ENCODE results near the gene NBPF19.
"Not testable (repeated sequence)": the region's sequence is repeated elsewhere in the genome, so short reads cannot be mapped to it uniquely, and the experiment has no call there.

Gene NBPF19, protein sequence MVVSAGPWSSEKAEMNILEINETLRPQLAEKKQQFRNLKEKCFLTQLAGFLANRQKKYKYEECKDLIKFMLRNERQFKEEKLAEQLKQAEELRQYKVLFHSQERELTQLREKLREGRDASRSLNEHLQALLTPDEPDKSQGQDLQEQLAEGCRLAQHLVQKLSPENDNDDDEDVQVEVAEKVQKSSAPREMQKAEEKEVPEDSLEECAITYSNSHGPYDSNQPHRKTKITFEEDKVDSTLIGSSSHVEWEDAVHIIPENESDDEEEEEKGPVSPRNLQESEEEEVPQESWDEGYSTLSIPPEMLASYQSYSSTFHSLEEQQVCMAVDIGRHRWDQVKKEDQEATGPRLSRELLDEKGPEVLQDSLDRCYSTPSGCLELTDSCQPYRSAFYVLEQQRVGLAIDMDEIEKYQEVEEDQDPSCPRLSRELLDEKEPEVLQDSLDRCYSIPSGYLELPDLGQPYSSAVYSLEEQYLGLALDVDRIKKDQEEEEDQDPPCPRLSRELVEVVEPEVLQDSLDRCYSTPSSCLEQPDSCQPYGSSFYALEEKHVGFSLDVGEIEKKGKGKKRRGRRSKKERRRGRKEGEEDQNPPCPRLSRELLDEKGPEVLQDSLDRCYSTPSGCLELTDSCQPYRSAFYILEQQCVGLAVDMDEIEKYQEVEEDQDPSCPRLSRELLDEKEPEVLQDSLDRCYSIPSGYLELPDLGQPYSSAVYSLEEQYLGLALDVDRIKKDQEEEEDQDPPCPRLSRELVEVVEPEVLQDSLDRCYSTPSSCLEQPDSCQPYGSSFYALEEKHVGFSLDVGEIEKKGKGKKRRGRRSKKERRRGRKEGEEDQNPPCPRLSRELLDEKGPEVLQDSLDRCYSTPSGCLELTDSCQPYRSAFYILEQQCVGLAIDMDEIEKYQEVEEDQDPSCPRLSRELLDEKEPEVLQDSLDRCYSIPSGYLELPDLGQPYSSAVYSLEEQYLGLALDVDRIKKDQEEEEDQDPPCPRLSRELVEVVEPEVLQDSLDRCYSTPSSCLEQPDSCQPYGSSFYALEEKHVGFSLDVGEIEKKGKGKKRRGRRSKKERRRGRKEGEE (N-terminal part only)

DNA sequence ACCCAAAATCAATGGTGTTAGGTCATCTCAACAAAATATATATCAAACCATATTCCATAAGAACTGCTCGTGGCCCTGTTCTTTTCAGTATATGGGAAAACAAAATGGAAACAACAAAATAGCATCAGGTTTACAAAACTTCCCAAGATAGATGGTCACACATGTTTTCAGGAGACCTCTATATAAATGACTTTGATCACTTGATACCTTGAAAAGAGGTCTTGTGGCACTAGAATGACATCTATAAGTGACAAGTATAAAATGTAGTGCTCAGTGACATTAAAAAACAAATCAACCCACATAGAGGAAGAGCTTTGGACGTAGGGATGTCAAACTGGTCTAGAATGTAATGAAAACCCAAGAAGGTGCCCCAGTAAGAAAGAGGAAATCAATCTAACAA, at the start of gene NBPF19:
NBPF19 (plus strand) TSS at position 301 of the 400 bp plus-strand sequence. CDS start 888 bp downstream, outside the sequence.
- H3K27me3 ChIP-seq (ENCODE audit: control insufficient read depth, insufficient read depth, low read length); H3K27ac ChIP-seq (ENCODE audit: low read depth, low read length); H3K4me1 ChIP-seq (ENCODE audit: control insufficient read depth, insufficient read depth, low read length); H3K36me3 ChIP-seq (ENCODE audit: control insufficient read depth, insufficient read depth, low read length); H3K4me3 ChIP-seq (ENCODE audit: low read depth, low read length); H3K9me3 ChIP-seq (ENCODE audit: control insufficient read depth, insufficient read depth, low read length); H3K9ac ChIP-seq (ENCODE audit: low read depth, low read length): not testable (repeated sequence)

DNA sequence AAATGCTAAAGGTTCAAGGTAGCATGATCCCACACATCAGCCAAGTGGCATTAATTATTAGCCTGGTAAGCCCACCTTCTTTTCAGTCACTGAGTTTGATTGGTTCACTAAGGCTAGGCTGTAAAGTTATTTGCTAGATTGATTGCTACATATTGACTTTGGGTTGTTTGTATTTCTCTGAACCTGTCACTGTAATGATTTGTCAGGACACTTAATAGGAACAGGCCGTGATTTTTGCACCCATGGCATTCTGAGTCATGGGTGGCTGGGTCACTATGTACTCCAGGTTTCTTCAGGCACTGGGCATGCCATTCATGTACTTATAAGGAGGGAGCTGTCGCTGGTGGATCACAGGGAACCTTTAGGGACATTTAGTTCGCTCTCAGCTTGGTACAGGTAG, 46.5 kb upstream of the NBPF19 start:
- not testable (repeated sequence) for H3K4me1 ChIP-seq (ENCODE audit: control insufficient read depth, insufficient read depth, low read length); H3K9ac ChIP-seq (ENCODE audit: low read depth, low read length); H3K36me3 ChIP-seq (ENCODE audit: control insufficient read depth, insufficient read depth, low read length); H3K9me3 ChIP-seq (ENCODE audit: control insufficient read depth, insufficient read depth, low read length); H3K27ac ChIP-seq (ENCODE audit: low read depth, low read length); H3K27me3 ChIP-seq (ENCODE audit: control insufficient read depth, insufficient read depth, low read length); H3K4me3 ChIP-seq (ENCODE audit: low read depth, low read length)

DNA sequence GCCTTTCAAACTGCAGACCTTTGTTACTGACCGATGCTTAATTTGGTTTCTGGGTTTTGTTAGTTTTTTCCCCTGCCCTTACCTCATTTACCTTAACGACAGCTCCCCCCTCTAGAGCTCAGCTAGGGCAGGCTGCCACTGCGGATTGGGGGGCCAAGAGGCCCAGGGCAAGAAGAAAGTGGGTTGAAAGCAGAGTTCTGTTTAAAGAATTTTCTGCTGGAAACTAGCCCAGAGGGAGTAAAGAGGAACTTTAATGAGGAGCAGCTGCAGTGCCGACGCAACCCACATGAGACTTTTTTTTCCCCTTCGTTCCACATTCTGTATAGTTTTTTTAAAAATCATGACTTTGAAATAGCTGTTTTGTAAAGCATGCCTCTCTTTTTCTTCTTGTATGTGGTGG, 29.4 kb upstream of the NBPF19 start:
- not testable (repeated sequence) for H3K36me3 ChIP-seq (ENCODE audit: control insufficient read depth, insufficient read depth, low read length); H3K27me3 ChIP-seq (ENCODE audit: control insufficient read depth, insufficient read depth, low read length); H3K4me1 ChIP-seq (ENCODE audit: control insufficient read depth, insufficient read depth, low read length); H3K27ac ChIP-seq (ENCODE audit: low read depth, low read length); H3K4me3 ChIP-seq (ENCODE audit: low read depth, low read length); H3K9ac ChIP-seq (ENCODE audit: low read depth, low read length); H3K9me3 ChIP-seq (ENCODE audit: control insufficient read depth, insufficient read depth, low read length)

DNA sequence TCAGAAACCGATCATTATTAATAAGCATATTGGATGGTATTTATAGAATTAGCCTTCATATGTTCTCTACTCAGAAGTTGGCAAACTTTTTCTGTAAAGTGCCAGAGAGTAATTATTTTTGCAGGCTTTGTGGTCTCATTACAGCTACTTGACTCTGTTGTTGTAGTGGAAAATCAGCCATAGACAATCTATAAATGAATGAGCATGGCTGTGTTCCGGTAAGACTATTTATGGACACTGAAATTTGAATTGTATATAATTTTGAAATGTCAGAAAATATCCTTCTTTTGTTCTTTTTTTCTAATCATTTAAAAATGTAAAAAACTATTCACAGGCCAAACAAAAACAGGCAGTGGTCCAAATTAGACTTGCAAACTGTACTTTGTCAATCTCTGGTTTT, 22.6 kb upstream of the NBPF19 start:
- H3K36me3 ChIP-seq (ENCODE audit: control insufficient read depth, insufficient read depth, low read length); H3K27me3 ChIP-seq (ENCODE audit: control insufficient read depth, insufficient read depth, low read length); H3K9ac ChIP-seq (ENCODE audit: low read depth, low read length): not testable (repeated sequence)

DNA sequence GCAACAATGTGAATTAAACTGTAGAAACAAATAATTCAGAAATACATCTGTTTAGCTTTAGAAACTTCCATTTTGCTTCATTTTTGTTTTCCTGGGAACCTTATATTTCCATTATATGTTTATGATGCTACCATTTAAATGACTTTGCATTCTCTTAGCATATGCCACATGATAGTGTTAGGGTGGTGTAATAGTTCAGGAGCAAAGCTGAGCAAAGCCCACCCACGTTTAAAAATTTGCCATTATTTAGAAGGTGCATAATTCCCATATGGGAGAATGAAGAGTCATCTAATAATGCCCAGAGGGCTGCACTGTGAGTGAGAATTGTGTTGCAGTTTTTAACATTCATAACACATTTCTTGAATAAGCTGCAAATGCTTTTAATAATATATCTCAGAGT, 22.2 kb upstream of the NBPF19 start:
- H3K4me1 ChIP-seq (ENCODE audit: control insufficient read depth, insufficient read depth, low read length); H3K27me3 ChIP-seq (ENCODE audit: control insufficient read depth, insufficient read depth, low read length): not testable (repeated sequence)

More for the DNA sequence above, 22.6 kb upstream of the NBPF19 start:
- H3K4me1 ChIP-seq (ENCODE audit: control insufficient read depth, insufficient read depth, low read length); H3K9me3 ChIP-seq (ENCODE audit: control insufficient read depth, insufficient read depth, low read length); H3K27ac ChIP-seq (ENCODE audit: low read depth, low read length); H3K4me3 ChIP-seq (ENCODE audit: low read depth, low read length): not testable (repeated sequence)

DNA sequence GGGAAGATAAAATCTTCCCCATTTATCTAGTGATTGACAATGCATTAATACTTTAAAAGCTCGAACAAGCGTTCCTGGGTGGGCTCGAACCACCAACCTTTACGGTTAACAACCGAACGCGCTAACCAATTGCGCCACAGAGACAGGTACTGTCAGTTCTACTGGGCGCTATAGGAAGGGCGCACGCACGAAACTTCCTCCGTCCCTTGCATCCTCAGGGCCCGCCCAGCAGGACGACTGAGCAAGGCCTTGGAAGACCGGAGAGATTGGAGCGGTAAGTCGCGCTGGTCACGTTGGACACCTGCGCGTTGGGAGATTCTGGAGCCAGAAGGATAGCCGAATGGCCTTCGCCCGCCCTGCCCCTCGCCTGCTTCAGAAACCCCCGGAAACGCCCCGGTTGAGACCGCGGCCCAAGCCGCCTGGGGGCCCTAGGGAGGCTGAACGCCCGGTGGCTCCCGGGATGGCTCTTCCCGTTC, 83.5 kb downstream of the NBPF19 start:
- not testable (repeated sequence) for H3K27me3 ChIP-seq (ENCODE audit: control insufficient read depth, insufficient read depth, low read length); H3K9ac ChIP-seq (ENCODE audit: low read depth, low read length); H3K36me3 ChIP-seq (ENCODE audit: control insufficient read depth, insufficient read depth, low read length); H3K9me3 ChIP-seq (ENCODE audit: control insufficient read depth, insufficient read depth, low read length); H3K4me1 ChIP-seq (ENCODE audit: control insufficient read depth, insufficient read depth, low read length)
- Histone ChIP-seq H3K27ac (ENCODE audit: low read depth, low read length) (peak overlapping the region; percentile 8), H3K4me3 (ENCODE audit: low read depth, low read length) (peak overlapping the region; percentile 43)

More for the DNA sequence above, 22.2 kb upstream of the NBPF19 start:
- not testable (repeated sequence) for H3K4me3 ChIP-seq (ENCODE audit: low read depth, low read length); H3K9me3 ChIP-seq (ENCODE audit: control insufficient read depth, insufficient read depth, low read length); H3K9ac ChIP-seq (ENCODE audit: low read depth, low read length); H3K27ac ChIP-seq (ENCODE audit: low read depth, low read length); H3K36me3 ChIP-seq (ENCODE audit: control insufficient read depth, insufficient read depth, low read length)

DNA sequence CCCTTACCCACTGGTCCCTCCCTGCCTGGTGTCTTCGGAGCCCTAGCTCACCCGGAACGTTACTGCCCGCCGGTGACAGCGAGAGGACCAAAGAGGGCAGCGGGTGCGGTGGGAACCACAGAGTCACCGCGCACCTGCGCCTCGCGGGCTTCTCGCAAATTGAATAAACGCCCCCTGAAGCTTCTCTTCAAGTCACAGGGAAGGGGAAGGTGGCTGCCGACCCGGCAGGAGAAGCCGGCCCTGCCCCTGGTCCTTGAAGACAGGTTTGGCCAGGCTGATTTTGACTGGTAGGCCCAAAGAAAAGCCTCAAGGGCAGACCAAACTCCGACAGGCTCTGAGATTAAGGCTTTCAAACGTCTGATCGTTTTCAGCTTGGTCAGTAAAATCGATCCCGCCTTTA, 87.0 kb downstream of the NBPF19 start:
- not testable (repeated sequence) for H3K4me1 ChIP-seq (ENCODE audit: control insufficient read depth, insufficient read depth, low read length); H3K27ac ChIP-seq (ENCODE audit: low read depth, low read length); H3K9ac ChIP-seq (ENCODE audit: low read depth, low read length); H3K4me3 ChIP-seq (ENCODE audit: low read depth, low read length); H3K27me3 ChIP-seq (ENCODE audit: control insufficient read depth, insufficient read depth, low read length); H3K9me3 ChIP-seq (ENCODE audit: control insufficient read depth, insufficient read depth, low read length); H3K36me3 ChIP-seq (ENCODE audit: control insufficient read depth, insufficient read depth, low read length)

DNA sequence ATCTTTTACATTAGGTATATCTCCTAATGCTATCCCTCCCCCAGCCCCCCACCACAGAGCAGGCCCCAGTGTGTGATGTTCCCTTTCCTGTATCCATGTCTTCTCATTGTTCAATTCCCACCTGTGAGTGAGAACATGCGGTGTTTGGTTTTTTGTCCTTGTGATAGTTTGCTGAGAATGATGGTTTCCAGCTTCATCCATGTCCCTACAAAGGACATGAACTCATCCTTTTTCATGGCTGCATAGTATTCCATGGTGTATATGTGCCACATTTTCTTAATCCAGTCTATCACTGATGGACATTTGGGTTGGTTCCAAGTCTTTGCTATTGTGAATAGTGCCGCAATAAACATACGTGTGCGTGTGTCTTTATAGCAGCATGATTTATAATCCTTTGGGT, 90.6 kb downstream of the NBPF19 start:
- not testable (repeated sequence) for H3K9me3 ChIP-seq (ENCODE audit: control insufficient read depth, insufficient read depth, low read length); H3K27me3 ChIP-seq (ENCODE audit: control insufficient read depth, insufficient read depth, low read length); H3K27ac ChIP-seq (ENCODE audit: low read depth, low read length); H3K4me3 ChIP-seq (ENCODE audit: low read depth, low read length); H3K4me1 ChIP-seq (ENCODE audit: control insufficient read depth, insufficient read depth, low read length); H3K9ac ChIP-seq (ENCODE audit: low read depth, low read length); H3K36me3 ChIP-seq (ENCODE audit: control insufficient read depth, insufficient read depth, low read length)

DNA sequence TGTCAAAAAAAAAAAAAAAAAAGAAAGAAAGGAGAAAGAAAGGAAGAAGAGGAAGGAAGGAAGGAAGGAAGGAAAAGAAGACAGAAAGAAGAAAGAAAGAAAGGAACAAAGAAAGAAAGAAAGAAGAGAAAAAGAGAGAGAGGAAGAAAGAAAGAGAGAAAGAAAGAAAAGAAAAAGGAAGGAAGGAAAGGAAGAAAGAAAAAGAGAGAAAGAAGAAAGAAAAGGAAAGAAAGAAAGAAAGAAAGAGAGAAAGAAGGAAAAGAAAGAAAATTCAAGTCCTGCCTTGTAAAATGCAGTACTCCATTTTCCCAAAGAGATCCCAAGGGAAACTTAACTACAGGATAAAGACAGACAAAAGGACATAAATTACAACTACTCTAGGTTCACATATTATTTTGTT, 97.9 kb downstream of the NBPF19 start:
- not testable (repeated sequence) for H3K27me3 ChIP-seq (ENCODE audit: control insufficient read depth, insufficient read depth, low read length); H3K27ac ChIP-seq (ENCODE audit: low read depth, low read length); H3K4me1 ChIP-seq (ENCODE audit: control insufficient read depth, insufficient read depth, low read length); H3K9ac ChIP-seq (ENCODE audit: low read depth, low read length); H3K36me3 ChIP-seq (ENCODE audit: control insufficient read depth, insufficient read depth, low read length); H3K4me3 ChIP-seq (ENCODE audit: low read depth, low read length); H3K9me3 ChIP-seq (ENCODE audit: control insufficient read depth, insufficient read depth, low read length)

DNA sequence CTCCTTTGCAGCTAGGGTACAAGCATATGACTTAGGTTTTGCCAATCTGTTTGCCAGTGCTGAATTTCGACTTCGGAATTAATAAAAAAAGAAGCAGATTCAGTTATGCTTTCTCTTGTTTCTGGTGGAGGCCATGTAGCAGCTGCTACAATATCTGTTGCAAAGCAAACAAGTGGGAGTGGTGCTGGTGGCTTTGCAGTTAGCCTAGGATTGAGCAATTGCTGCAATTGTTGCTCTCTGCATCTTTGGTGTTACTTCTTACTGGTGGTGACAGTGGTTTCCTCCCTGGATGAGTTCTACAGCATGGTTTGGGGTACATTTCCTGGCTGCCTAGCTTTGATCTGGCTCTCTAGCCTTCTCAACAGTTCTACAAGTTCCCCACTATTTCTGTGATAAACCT, 110.7 kb downstream of the NBPF19 start:
- H3K27me3 ChIP-seq (ENCODE audit: control insufficient read depth, insufficient read depth, low read length); H3K9ac ChIP-seq (ENCODE audit: low read depth, low read length); H3K36me3 ChIP-seq (ENCODE audit: control insufficient read depth, insufficient read depth, low read length); H3K27ac ChIP-seq (ENCODE audit: low read depth, low read length); H3K4me1 ChIP-seq (ENCODE audit: control insufficient read depth, insufficient read depth, low read length); H3K9me3 ChIP-seq (ENCODE audit: control insufficient read depth, insufficient read depth, low read length); H3K4me3 ChIP-seq (ENCODE audit: low read depth, low read length): not testable (repeated sequence)

Data from HUES48 (cell line).